Stimulated activated CD4-positive, alpha-beta T cell treated with anti-CD3 and anti-CD28 coated beads, Interleukin-2, amount 100 ng/mL, for 48 hours (primary cell): Measurements from ENCODE around the gene GPSM1.
A peak's percentile ranks its signal among the peaks of the same experiment; 100 is the strongest.

Experiments
- DNase-seq, 2 donors: peaks; one replicate each; pipeline ENCODE4 v3.0.0-alpha.2; 2020

Gene GPSM1

DNA sequence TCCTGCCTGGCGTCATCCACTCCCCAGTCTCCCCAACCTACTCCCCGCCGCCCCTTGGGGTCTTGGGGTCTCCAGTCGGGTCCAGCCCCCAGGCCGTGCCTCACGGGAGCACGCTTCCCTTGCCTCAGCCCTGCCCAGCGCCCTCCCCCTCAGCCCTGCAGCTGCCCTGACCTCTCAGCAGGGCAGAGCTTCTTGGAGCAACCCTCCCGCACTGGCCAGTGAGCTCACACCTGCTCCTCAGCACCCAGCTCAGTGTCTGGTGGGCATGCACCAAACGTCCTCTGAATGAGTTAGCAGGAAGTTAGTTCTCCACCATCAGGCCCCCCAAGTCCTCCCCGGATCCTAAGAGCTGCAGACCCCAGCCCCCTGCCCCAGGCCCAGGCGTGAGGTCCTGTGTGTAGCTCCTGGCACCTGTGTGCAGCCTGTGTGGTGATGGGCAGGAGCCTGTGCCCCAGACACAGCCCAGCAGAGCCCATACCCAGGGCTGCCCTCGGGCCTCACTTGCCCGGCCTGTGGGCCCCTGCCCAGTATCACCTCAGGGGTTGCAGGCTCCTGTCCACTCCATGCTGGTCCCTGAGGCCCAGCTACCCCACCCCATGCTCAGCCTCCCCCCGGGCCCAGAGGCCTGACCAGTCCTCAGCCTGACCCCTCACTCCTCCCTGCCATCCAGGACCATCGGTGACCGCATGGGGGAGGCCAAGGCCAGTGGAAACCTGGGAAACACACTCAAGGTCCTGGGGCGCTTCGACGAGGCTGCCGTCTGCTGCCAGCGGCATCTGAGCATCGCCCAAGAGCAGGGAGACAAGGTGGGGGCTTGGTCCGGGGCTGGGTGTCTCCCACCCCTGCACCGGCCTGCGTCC is 8.2 kb downstream of the GPSM1 start:
- DNase-seq = no peak

DNA sequence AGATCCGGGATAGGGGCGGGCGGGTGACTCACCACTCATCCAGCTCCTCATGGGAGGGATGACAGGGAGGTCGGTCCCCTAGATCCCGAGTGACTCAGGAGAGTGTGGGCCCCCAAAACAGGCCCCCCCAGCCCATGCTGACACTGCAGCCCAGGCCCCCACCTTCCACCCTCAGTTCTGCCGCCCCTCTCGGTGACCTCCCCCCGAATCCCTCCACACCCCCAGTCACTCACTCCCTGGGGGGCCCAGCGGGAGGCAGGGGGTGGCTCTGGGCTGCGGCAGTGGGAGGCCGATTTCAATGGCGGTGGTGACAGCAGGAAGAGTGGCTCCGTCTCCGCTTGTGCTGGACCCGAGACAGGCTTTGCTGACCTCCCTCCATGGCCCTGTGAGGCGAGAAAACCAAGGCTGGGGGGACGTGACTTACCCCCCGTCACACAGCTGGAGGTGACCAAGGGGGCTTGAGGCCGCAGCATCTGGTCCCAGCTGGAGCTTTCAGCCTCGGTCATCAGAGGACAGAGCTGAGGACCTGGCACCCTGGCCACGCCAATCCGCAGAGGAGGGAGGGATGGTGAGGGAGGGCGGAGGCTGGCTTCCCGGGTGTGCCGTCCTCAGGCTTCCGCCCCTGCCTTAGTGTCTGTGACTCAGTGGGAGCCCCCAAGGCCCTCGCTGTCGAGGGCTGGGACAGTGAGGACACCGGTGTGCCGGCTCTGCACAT is 9.0 kb downstream of the GPSM1 start:
- DNase-seq = no peak

DNA sequence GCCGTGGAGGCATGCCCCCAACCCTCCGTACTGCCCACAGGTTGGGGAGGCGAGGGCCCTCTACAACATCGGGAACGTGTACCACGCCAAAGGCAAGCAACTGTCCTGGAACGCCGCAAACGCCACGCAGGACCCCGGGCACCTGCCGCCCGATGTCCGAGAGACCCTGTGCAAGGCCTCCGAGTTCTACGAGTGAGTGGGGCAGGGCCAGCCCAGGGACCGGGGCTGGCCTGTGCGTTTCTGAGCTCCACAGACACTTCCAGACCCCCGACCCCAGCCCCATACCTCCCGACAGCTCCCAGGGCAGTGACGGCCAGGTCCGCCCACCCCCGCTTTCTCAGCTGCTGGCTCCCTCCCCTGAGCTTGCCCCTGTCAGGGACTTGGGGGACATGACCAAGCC is 9.5 kb downstream of the GPSM1 start:
- DNase-seq = no peak

DNA sequence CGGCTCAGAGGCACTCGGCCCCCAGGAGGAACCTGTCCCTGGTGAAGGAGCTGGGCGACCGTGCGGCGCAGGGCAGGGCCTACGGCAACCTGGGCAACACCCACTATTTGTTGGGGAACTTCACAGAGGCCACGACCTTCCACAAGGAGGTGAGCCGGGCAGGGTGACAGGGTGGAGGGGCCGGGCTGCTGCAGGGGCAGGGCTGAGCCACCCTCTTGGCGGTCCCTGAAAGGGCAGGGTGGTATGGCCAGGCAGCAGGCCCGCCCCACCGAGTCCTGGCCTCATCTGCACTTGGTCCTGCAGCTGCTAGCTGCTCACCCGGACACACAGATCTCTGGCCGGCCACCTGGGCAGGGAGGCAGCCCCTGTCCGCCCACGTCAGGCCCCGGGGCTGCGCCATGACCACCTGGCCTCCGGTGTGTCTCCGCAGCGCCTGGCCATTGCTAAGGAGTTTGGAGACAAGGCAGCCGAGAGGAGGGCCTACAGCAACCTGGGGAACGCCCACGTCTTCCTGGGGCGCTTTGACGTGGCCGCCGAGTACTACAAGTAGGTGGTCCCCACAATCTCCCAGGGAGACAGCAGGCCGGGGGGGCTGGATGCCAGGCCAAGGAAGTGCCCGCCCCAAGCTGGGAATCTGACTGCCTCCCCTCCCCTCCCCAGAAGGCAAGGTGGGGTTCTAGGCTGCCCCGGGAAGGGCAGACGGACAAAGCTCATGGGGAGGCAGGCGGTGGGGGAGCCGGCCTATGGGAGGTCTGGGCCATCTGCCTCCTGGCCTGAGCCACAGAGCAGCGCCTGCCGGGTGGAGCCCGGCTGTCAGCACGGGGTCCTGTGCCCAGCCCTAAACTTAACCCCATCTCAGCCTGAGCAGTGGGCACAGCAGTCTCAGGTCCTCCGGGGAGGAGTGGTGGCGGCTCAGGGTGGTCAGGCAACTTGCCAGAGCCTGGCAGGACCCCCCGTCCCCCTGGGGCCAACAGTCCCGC is 10.4 kb downstream of the GPSM1 start:
- no peak for DNase-seq

DNA sequence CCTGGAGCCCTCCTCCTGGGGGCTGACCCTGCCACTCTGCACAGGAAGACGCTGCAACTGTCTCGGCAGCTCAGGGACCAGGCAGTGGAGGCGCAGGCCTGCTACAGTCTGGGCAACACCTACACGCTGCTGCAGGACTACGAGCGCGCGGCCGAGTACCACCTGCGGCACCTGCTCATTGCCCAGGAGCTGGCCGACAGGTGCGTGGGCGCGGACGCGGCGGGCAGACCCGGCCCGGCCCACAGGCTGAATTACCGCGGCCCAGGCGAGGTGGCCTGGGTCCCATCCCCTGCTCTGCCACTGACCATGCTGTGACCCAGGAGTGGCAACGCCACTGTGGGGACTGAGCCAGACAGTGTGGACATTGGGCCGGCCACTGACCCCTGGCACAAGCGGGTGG is 11.2 kb downstream of the GPSM1 start:
- DNase-seq = no peak

DNA sequence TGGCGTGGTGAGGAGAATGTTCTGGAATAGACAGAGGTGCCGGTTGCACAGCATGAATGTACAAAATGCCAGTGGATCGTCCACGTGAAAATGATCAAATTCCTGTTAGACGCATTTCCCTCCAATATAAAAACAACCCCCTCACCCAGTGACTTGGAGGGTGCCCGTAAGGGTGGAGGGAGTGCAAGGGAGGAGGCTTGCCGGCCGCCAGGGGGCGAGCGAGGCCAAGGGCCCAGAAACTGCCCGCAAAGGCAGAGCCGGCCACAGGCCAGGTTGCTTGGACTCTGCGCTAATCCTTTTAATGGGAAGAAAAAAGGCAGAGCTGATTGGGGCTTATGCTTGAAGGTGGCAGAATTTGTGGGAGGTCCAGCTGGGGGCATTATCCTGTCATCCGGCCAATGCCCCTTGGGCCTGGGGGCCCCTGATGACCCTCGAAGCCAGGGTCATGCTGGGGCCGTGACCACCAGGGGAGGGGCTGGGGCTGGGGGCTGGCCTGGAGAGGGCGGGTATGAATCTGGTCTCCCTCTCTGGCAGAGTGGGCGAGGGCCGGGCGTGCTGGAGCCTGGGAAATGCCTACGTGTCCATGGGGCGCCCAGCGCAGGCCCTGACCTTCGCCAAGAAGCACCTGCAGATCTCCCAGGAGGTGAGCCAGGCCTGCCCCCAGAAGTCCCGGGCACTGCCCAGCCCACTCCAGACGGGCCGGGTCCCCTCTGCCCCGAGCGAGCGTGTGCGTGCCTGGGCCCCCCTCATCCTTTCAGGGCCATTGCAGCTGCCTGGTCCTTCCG is 12.0 kb downstream of the GPSM1 start:
- DNase-seq = peak; percentile 29 to 45

DNA sequence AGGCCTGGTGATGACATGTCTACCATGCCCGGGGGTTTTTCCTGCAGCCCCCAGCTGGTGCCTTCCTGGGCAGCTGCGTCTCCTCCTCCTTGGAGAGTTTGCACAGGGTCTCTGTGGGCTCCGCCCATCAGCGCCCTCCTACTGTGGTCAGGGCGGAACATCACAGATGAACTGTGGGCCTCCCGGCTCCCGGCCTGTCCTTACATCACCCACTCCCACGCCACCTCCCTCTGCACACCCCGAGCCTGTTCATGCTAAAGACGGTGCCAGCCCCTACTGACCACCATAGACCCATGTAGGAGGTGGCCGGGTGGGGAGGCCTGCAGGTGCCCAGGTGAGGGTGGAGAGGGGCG is 12.6 kb downstream of the GPSM1 start:
- no peak for DNase-seq

DNA sequence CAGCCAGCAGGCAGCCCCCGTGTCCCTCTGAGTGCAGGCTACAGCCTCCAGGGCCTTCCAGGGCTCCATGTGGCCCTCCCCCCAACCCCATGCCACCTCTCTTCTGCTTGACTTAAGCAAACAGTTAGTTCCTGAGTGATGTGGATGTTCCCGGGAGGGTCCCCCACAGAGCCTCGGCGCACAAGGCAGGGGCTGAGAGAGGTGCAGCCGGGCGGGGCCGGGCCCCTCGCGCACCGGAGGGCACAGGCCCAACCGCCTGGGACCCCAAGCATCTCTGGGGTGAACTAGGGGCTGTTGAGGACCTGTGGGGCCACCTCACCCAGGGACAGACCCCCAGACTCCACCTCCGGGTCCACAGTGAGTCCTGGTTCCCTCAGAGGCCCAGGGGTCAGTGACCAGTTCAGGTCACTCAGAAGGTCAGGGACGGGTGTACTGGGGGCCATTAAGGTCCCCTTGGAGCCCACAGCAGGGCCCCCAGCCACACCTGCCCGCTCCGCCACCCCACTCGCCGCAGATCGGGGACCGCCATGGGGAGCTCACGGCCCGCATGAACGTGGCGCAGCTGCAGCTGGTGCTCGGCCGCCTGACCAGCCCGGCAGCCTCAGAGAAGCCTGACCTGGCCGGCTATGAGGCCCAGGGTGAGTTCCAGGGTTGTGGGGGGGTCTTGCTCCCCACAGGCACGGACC is 13.2 kb downstream of the GPSM1 start:
- DNase-seq = no peak

DNA sequence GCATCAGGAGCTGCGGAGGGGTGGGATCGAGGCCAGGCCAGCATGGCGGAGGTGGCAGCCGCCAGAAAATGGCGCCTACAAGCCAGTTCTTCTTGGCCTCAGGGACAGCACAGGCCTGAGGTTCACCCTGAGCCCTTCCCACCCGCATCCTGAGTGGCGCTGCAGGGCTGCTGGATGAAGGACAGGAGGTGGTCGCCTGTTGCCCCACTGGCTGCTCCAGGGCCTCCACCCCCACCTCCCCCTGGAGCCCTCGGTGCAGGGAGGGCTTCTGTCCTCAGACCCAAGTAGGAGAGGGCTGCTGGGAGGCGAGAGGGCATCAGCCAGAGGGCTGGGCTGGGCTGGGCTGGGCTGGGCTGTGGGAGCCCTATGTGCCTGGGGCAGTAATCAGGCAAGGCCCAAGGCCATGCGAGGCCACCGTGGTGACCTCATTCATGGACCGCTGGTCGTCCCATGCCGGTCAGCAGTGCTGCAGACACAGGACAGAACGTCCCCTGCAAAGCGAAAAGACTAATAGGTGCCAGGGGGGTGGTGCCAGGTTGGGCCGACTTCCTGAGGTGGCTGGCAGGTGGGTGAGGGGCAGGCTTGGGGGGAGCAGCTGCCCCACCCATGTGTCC is 13.8 kb downstream of the GPSM1 start:
- no peak for DNase-seq

DNA sequence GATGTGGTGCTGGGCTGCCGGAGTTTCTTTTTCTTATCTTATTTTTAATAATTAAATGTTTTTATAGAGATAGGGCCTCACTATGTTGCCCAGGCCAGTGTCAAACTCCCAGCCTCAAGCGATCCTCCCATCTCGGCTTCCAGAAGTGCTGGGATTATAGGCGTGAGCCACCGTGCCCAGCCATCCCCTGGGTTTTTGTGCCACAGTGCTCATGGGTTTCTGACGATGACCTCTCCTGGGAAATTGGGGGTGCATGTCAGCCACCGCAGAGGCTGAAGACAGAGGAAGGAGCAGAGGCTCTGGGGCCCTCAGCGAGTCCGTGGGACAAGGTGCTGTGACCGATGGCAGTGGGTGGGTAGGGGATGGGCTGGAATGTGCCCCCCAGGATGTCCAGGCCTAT is 14.4 kb downstream of the GPSM1 start:
- no peak for DNase-seq

DNA sequence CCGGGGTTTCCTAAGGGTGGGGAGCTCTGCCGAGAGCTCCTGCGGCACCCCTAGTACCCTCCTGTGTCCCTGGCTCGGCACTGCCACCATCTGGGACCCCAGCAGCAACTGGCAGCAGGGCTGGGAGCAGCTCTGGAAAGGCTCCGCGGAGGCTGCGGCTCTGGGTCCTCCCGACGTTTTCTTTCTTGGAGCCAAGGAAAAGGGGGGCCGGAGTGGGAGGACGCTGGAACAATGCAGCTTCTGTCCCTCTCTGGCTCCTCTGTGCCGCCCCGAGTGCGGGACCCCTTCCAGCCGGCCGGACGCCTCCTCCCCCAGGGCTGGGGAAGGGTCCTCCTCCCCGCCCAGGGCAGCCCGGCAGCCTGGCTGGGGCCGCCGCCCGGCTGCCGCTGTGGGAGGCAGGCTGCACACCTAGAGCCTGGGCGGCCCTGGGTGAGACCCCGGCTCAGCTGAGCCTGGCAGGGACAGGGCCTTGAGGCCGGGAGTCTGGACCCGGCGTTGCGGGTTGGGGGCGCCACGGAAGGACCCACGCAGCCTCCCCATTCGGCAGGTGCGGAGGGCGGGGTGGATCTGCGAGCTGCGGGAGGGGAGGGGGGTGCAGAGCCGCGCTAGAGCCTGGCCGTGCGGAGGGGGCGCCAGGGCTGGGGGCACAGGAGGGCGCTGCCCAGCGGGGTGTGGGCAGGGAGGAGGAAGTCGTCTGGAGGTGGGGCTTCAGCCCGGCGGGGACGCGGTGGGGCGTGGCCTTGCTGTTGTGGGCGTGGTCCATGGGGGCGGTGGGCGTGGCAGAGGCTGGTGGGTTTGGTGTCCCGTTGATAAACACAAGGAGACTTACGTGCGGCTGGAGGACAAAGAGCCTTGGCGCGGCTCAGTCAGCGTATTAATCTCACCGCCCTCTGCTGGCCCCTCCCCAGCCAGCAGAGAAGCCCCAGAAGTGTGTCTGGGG is 15.1 kb downstream of the GPSM1 start:
- peak; percentile 57 to 62 for DNase-seq

DNA sequence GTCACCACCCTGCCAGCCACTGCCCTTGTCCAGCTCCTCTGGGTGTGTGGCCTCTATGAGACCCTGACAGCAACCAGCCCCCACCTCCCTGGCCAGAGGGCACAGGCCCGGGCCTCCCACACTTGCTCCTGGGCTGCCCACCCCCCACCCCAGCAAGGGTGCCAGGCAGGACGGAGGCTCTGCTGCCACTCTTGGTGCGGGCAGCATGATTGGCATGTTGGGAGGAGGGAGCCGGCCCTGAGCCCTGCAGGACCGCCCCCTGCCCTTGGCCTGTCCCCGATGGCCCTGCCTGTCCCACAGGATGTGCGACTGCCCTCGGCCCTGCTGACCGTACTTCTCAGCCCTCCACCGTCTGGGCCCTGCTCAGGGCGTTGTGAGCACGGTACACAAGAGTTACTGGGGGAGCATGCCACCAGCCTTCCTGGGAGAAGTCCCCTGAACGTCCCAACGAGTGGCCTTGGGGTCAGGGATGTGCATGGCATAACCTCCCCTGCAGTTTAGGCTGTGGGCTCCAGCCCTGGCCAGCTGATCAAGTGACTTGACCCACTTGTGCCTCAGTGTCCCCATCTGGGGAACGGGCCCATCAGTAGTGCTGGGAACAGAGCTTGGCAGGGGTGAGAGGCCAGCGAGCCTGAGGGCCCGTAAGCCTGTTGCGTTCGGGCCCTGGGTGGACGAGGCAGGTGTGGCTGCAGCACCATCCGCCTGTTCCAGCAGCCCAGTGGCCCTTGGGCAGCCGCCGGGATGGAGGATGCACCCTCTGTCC is 16.0 kb downstream of the GPSM1 start:
- DNase-seq = no peak

DNA sequence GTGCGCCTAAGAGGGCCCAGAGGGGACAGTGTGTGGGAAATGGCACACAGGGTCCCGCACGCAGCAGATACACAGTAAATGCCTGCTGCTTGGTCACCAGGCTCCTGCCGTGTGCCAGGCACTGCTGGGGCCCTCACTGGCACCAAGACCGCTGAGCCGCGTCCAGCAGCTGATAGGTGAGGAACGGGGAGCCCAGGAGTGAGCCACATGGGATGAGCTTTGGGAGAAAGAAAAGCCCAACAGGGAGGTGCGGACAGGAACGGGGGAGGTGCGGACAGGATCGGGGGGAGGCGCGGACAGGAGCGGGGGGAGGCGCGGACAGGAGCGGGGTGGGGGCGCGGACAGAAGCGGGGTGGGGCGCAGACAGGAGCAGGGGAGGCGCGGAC is 16.5 kb downstream of the GPSM1 start:
- DNase-seq = no peak

DNA sequence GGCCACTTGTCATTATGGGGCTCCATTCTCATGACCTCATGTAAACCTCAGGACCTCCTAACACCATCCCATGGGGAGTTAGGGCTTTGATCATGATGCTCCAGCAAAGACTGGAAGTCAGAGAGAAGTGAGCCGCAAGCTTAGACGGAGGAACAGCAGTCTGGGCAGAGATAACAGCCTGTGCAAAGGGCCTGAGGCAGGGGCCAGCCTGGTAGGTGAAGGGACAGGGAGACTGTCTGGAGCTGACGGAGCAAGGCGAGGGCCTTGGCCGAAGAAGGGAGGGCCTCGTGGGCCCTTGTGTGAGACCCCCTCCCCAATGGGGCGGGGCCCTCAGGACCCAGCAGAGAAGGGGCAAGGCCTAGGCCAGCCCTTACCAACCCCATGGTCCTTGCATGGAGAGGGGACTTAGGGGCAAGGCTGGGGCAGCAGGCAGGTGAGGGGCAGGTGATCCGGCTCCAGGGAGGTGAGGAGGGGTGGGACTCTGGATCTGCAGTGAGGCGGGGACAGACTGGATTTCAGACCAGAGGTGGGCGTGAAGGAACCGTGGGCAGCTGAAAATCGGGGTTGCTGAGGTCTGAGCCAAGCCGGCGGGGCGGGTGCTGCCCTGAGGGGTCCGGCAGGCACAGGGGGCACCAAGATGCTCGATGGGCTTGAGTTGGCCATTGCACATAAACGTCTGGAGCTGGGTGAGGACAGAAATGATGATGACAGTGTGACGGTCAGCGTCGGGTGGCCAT is 17.4 kb downstream of the GPSM1 start:
- no peak for DNase-seq

DNA sequence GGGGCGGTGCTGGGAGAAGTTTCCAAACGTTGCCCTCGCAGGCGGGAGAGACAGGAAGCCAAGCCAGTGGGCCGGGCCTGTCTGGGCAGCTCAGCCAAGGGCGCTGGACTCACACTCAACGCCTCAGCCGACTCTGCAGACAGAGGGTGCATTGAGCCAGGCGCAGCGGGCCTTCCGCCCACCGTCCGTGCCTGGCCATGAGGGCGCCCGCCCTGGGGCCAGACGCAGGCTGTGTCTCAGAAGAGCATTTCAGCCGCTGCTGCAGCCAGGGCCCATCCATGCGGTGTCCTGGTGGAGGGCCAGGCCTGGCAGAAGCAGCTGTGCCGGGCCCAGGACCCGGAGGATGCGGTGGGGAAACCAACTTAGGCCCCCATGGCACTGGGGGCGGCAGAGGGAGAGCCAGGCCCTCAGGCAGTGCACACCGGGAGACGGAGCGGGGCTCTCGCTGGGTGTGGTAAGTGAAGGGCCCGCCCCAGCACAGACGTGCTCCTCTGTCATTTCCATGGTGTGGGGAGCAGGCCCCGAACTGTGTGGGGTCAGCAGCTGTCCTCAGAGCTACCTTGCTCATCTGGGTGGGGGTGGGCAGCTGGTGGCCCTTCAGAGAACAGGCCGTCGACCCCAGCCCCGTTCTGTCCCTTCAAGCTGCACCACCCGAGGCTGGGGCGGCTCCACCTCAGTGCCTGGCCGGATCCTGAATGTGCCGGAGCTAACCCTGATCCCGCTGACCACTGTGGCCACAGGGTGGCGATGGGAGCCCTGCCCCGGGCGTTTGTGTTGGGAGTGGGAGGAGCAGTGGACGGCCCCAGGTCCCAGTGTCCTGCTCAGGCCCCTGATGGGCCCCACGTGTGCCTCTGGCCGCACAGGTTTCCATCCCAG is 18.2 kb downstream of the GPSM1 start:
- DNase-seq = no peak

DNA sequence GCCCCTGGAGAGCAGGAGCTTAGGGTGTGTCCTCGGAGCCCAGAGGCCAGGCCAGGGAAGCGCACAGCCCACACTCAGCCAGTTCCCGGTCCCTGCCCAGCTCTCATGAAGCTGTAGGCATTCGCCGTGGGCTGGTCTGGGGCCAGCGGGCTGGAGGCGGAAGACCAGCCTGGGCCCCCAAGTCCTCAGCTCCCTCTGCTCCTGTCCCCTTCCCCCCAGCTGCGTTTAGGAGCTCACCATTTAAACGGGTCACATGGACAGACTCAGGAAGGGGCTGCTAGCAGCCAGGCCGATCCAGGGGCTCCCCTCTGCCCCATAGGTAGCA is 18.8 kb downstream of the GPSM1 start:
- DNase-seq = no peak

DNA sequence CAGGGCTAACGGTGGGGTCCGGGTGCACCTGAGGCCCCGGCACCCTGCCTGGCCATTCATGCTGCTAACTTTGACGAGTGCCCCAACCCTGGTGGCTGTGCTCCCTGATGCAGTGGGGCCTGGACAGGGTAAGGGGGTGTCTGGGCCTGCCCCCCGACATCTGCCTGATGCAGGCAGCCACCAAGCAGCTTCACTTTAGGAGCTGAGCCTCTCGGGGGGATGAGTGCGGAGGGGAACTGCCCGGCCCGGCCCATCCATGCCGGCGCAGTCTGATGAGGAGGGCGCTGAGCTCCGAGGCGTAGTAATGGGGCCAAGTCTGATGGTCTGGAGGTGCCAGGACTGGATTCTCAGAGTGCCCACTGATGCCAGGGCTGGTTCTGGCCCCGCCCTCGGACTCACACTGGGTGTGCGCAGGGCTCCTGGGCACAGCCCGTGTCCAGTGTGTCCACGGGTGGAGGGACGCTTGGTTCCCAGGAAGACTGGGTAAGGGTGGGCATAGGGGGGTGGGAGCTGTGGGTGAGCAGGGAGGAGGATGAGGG is 19.7 kb downstream of the GPSM1 start:
- DNase-seq = no peak
